HG02610 (cell line): Measurements from ENCODE around the gene TRAPPC1.

Experiments used
- ATAC-seq: cut with Tn5 transposase; IDR thresholded peaks from one replicate; pipeline ENCODE4 v1.9.1; 2021; ENCODE audit warnings: mild to moderate bottlenecking, moderate library complexity; ENCODE audit not compliant: unreplicated experiment

The TRAPPC1 gene

GRCh38 chr17:7881276-7882054 lies 50.3 kb downstream of the TRAPPC1 start:
- no peak for ATAC-seq
